Coronary artery (tissue), 2 donors: ENCODE data around the gene ZBTB7C.

Experiments used
- DNase-seq: peaks from one replicate; pipeline ENCODE4 v3.0.0-alpha.2; 2017; ENCODE audit warnings: low spot score
- H3K27ac ChIP-seq, 2 donors: fragments of 200-600 bp; sonication (generic); one replicate each; pipeline ENCODE4 v1.5.1; 2016 to 2019
- H3K4me3 ChIP-seq: fragments of 200-600 bp; sonication (generic); 2 replicates; pipeline ENCODE4 v1.5.1; 2016; ENCODE audit warnings: mild to moderate bottlenecking, moderate library complexity
- TF ChIP-seq, protein P1 (sequence below): fragments of 200-600 bp; sonication (generic); IDR thresholded peaks from one replicate; pipeline ENCODE4 v1.5.1; 2019; ENCODE audit warnings: antibody characterized with exemption

ZBTB7C gene

DNA sequence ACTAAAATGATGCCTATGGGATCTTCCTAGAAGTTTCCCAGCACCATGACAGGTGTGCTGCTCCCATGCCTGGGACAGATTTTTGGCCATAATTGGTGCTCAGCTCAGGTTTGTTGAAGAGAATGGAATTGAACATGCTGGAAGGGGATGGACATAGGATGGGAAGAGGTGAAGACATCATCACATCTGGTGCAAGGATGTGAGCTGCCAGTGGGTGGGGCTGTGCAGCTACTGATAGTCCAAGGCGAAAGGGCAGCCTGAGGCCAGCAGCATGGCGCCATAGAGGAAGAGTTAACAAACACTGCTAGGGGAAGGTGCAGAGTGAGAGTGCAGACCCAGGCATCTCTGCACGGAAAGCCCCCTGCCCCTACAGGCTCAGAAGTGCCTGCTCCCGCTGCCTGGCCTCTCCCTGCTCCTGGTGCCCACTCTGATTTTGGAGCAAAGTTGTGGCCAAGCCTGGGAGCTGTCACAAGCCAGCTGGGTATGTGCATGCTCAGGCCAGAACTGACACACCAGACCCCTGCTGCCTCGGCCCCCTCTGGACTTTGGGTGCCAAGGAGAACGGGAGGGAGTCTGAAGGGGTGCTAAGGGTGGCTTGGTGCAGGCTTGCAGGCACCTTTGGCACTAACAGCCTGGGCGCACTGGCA, 178.6 kb downstream of the ZBTB7C start:
- TF ChIP-seq, protein P1, sequence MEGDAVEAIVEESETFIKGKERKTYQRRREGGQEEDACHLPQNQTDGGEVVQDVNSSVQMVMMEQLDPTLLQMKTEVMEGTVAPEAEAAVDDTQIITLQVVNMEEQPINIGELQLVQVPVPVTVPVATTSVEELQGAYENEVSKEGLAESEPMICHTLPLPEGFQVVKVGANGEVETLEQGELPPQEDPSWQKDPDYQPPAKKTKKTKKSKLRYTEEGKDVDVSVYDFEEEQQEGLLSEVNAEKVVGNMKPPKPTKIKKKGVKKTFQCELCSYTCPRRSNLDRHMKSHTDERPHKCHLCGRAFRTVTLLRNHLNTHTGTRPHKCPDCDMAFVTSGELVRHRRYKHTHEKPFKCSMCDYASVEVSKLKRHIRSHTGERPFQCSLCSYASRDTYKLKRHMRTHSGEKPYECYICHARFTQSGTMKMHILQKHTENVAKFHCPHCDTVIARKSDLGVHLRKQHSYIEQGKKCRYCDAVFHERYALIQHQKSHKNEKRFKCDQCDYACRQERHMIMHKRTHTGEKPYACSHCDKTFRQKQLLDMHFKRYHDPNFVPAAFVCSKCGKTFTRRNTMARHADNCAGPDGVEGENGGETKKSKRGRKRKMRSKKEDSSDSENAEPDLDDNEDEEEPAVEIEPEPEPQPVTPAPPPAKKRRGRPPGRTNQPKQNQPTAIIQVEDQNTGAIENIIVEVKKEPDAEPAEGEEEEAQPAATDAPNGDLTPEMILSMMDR = no peak
- Histone ChIP-seq H3K27ac (no peak overlapping the region), H3K4me3 (no peak overlapping the region)
- no peak for DNase-seq

DNA sequence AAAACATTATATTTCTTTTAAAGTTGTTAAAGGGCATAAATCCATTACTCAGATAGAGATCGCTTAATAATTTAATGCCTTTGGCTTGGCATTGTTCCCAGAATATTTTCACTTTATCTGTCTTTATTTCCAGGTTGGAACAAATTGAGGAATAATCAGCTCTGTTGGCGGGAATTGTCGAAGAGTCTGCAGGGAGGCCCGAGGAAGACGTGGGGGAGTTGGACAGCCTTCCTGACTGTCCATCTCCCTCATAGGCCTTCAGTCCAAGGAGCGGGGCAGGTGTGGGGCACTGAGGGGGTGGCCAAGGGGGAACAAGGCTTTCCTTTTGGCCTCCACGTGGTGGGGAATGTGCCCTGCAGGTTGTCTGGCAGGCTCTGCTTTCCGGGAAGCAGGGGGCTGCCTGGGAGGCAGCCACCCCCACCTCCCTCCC, 179.6 kb downstream of the ZBTB7C start:
- TF ChIP-seq, protein P1 = no peak
- no peak for DNase-seq
- Histone ChIP-seq H3K4me3 (no peak overlapping the region), H3K27ac (peak overlapping the region in 1 of 2 donors; percentile 25)

DNA sequence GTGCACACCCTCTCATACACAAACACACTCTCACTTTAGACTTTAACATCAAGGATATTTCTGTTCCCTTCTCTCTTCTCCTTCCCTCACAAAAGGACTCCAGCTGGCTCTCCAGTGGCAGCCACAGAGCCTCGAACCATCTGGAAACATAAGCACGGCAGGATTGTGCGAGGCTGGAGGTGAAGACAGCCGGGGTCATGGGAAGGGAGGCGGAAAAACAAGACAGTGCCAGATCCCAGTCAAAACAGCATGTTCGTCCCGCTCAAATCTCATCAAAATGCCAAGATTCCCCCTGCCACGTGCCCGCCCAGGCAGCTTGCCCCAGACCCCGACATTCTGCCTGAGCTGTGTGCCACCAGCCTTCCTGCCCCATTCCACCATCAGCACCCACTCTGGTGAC, 180.3 kb downstream of the ZBTB7C start:
- DNase-seq = no peak
- no peak overlapping the region for H3K4me3 ChIP-seq
- H3K27ac ChIP-seq = peak overlapping the region in 1 of 2 donors; percentile 77
- TF ChIP-seq, protein P1 = no peak

DNA sequence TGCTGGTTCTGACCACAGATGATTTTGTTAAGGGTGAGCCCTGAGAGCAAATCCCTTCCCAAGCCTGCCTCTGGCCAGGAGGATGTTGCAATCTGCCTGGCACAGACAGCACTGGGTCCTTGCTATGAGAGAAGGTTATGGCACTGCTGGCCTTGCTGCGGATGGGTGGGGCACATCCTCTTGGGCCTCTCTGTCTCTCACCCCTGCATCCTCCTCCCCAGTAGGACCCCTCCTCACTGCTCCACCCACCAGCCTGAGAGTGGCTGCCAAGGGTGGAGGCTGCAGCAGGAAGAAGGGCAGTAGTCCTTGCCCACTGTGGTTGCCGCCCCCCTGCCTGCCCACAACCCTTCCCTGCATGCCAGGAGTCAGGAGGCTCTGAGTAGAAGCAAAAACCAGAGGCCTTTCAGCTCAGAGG, 180.9 kb downstream of the ZBTB7C start:
- no peak for DNase-seq
- H3K4me3 ChIP-seq = no peak overlapping the region
- TF ChIP-seq, protein P1 = no peak
- peak overlapping the region in 1 of 2 donors; percentile 77 for H3K27ac ChIP-seq

DNA sequence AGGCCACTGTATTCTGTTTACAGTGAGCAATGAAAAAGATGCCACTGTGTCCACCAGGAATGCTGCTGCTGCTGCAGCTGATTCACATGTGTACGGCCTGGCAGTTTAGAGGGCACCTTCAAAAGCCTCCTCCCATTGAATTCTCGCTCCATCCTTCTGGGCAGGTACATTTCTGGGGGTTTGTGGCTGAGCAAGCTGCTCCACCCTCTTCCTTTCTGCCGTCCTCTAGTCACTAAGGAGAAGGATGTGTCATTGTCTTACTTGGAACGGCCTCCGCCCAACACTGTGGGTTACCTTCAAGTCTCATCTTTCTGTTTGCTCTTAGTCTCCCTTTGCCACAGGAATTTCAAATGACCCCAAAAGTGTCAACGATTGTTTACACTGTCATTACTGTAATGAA, 182.0 kb downstream of the ZBTB7C start:
- H3K4me3 ChIP-seq = no peak overlapping the region
- no peak overlapping the region for H3K27ac ChIP-seq
- DNase-seq = no peak
- TF ChIP-seq, protein P1 = no peak

DNA sequence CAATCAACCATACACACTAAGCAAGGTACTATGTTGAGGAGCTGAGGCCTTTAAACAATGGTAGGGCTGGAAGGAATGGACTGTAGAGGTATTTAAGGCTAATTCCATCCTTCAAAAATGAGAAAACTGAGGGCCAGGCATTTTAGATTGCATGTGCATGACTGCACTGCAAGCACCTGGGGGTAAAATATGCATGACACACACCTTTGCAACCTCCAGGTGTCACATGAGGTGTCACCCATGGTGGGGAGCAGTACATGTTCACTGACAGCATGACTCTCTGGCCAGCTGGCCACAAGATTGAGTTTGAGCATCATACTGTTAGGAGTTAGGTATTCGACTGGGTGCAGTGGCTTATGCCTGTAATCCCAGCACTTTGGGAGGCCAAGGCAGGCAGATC, 182.8 kb downstream of the ZBTB7C start:
- H3K27ac ChIP-seq = no peak overlapping the region
- DNase-seq = no peak
- no peak overlapping the region for H3K4me3 ChIP-seq
- TF ChIP-seq, protein P1 = no peak

DNA sequence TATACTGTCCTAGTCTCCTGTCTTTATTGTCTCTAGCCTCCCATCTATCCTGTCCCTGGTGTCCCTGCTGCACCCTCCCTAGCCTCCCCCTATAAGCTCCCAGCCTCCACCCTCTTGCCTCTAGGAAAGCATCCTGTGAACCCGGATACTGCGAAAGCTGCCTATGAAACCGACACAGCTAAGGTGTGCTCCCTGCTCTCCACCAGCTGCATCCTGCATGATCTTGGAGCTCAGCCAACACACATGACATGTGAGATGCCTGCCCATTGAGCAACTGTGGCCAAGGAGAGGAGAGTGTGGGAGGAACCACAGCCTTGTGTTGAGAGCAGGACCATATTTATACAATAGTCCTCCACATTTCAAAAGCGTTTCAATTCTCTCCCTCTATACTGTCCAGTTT, 187.1 kb downstream of the ZBTB7C start:
- TF ChIP-seq, protein P1 = no peak
- no peak for DNase-seq
- Histone ChIP-seq H3K27ac (no peak overlapping the region), H3K4me3 (no peak overlapping the region)
